H1 (cell line): ENCODE data around the gene SLC44A5. TPM values are rescaled to one million over a fixed set of nuclear protein-coding genes. Genes with fewer than 3 reads are reported as not detected.

ENCODE experiments used
- BCL11A ChIP-seq, 2 experiments: IDR thresholded peaks; one replicate each; pipeline ENCODE4 v1.6.1; 2011; ENCODE audit warnings: low read depth in 2 of 2, low read length in 2 of 2, mild to moderate bottlenecking in 2 of 2
- CEBPB ChIP-seq: IDR thresholded peaks from 2 replicates; pipeline ENCODE4 v1.6.1; 2012; ENCODE audit warnings: low read depth, low read length
- CHD2 ChIP-seq: IDR thresholded peaks from 2 replicates; pipeline ENCODE4 v1.6.1; 2012; ENCODE audit warnings: low read length, improper control_type of control experiment
- CTBP2 ChIP-seq: IDR thresholded peaks from 2 replicates; pipeline ENCODE4 v1.7.0; 2011; ENCODE audit warnings: borderline replicate concordance, mild to moderate bottlenecking, moderate library complexity, mixed read lengths, low read length; ENCODE audit not compliant: insufficient read depth, insufficient read length
- FOSL1 ChIP-seq: IDR thresholded peaks from 2 replicates; pipeline ENCODE4 v1.6.1; 2011; ENCODE audit warnings: mild to moderate bottlenecking, low read depth, low read length, moderate library complexity; ENCODE audit not compliant: insufficient read depth
- JUND ChIP-seq: IDR thresholded peaks from 2 replicates; pipeline ENCODE4 v1.6.1; 2011; ENCODE audit warnings: mild to moderate bottlenecking, improper control_type of control experiment, low read length
- KDM1A ChIP-seq: fragments of 200-600, 300-600 bp; sonication (generic); IDR thresholded peaks from 2 replicates; pipeline ENCODE4 v1.7.1; 2016; ENCODE audit warnings: mild to moderate bottlenecking, low read length, borderline replicate concordance
- MAFK ChIP-seq: IDR thresholded peaks from 2 replicates; pipeline ENCODE4 v1.6.1; 2012; ENCODE audit warnings: low read depth, mild to moderate bottlenecking, improper control_type of control experiment, low read length
- RNF2 ChIP-seq: fragments of 200-900, 300-1000 bp; sonication (generic); IDR thresholded peaks from 2 replicates; pipeline ENCODE4 v1.7.1; 2016; ENCODE audit warnings: borderline replicate concordance, low read depth, mild to moderate bottlenecking, antibody characterized with exemption, low read length; ENCODE audit not compliant: poor library complexity, severe bottlenecking; ENCODE audit errors: missing control alignments
- polyA plus RNA-seq, 7 experiments: library from polyadenylated mRNA; depleted of rRNA in 3 of 7; stranded (reverse) in 5 of 7; unstranded in 2 of 7; fragments of >200 nt in 5 of 7; fragments of 200-250 nt in 2 of 7; gene quantifications; 1 replicate in 5 of 7; 2 replicates in 1 of 7; 4 replicates in 1 of 7; pipeline versions ENCODE4 v1.2.1 to v1.2.3, GENCODE V29; 2011 to 2013; ENCODE audit warnings: missing spikeins in 2 of 7, mixed read lengths in 2 of 7
- total RNA-seq: library from RNA; stranded (reverse); fragmentation: NEBNext Ultra II Directional; extraction: Animal tissue kit (Norgen Biotek cat#: 25700); gene quantifications from 2 replicates; pipeline ENCODE4 v1.2.1, GENCODE V29; 2021
- TF ChIP-seq, protein P1 (sequence below): fragments of 300-600 bp; sonication (generic); IDR thresholded peaks from 2 replicates; pipeline ENCODE4 v1.7.1; 2012; ENCODE audit warnings: low read length, moderate library complexity, mild to moderate bottlenecking, inconsistent platforms; ENCODE audit not compliant: insufficient replicate concordance
- TF ChIP-seq, protein P2 (sequence below): IDR thresholded peaks from 2 replicates; pipeline ENCODE4 v1.6.1; 2011; ENCODE audit warnings: low read depth, mild to moderate bottlenecking, low read length; ENCODE audit not compliant: insufficient read depth

SLC44A5 gene
- total and polyA plus RNA-seq, 2 of the 8 experiments (the other 6 are each of a cell fraction or from before 2014, with no cell fraction given), result 1.8 to 3.3 TPM

DNA sequence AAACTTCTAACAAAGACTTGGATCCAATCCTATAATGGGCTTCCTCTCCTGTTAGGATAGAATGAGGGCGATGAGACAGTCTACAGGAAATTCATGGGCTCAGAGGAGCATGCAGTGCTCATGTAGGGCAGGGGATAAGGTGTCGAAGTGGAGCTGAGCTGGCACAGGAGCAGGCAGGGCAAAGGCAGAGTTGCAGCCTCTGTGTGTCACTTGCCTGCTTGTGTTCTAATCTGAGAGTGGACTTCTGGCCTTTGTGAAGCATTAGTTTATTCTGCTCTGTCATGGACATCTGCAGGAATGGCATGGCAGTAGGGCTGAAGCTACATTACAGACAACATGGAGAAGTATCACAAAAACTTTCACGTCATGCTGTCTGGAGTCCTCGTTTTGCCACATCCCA, 444.1 kb downstream of the SLC44A5 start (continued):
- TF ChIP-seq, protein P1, sequence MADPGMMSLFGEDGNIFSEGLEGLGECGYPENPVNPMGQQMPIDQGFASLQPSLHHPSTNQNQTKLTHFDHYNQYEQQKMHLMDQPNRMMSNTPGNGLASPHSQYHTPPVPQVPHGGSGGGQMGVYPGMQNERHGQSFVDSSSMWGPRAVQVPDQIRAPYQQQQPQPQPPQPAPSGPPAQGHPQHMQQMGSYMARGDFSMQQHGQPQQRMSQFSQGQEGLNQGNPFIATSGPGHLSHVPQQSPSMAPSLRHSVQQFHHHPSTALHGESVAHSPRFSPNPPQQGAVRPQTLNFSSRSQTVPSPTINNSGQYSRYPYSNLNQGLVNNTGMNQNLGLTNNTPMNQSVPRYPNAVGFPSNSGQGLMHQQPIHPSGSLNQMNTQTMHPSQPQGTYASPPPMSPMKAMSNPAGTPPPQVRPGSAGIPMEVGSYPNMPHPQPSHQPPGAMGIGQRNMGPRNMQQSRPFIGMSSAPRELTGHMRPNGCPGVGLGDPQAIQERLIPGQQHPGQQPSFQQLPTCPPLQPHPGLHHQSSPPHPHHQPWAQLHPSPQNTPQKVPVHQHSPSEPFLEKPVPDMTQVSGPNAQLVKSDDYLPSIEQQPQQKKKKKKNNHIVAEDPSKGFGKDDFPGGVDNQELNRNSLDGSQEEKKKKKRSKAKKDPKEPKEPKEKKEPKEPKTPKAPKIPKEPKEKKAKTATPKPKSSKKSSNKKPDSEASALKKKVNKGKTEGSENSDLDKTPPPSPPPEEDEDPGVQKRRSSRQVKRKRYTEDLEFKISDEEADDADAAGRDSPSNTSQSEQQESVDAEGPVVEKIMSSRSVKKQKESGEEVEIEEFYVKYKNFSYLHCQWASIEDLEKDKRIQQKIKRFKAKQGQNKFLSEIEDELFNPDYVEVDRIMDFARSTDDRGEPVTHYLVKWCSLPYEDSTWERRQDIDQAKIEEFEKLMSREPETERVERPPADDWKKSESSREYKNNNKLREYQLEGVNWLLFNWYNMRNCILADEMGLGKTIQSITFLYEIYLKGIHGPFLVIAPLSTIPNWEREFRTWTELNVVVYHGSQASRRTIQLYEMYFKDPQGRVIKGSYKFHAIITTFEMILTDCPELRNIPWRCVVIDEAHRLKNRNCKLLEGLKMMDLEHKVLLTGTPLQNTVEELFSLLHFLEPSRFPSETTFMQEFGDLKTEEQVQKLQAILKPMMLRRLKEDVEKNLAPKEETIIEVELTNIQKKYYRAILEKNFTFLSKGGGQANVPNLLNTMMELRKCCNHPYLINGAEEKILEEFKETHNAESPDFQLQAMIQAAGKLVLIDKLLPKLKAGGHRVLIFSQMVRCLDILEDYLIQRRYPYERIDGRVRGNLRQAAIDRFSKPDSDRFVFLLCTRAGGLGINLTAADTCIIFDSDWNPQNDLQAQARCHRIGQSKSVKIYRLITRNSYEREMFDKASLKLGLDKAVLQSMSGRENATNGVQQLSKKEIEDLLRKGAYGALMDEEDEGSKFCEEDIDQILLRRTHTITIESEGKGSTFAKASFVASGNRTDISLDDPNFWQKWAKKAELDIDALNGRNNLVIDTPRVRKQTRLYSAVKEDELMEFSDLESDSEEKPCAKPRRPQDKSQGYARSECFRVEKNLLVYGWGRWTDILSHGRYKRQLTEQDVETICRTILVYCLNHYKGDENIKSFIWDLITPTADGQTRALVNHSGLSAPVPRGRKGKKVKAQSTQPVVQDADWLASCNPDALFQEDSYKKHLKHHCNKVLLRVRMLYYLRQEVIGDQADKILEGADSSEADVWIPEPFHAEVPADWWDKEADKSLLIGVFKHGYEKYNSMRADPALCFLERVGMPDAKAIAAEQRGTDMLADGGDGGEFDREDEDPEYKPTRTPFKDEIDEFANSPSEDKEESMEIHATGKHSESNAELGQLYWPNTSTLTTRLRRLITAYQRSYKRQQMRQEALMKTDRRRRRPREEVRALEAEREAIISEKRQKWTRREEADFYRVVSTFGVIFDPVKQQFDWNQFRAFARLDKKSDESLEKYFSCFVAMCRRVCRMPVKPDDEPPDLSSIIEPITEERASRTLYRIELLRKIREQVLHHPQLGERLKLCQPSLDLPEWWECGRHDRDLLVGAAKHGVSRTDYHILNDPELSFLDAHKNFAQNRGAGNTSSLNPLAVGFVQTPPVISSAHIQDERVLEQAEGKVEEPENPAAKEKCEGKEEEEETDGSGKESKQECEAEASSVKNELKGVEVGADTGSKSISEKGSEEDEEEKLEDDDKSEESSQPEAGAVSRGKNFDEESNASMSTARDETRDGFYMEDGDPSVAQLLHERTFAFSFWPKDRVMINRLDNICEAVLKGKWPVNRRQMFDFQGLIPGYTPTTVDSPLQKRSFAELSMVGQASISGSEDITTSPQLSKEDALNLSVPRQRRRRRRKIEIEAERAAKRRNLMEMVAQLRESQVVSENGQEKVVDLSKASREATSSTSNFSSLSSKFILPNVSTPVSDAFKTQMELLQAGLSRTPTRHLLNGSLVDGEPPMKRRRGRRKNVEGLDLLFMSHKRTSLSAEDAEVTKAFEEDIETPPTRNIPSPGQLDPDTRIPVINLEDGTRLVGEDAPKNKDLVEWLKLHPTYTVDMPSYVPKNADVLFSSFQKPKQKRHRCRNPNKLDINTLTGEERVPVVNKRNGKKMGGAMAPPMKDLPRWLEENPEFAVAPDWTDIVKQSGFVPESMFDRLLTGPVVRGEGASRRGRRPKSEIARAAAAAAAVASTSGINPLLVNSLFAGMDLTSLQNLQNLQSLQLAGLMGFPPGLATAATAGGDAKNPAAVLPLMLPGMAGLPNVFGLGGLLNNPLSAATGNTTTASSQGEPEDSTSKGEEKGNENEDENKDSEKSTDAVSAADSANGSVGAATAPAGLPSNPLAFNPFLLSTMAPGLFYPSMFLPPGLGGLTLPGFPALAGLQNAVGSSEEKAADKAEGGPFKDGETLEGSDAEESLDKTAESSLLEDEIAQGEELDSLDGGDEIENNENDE, result no peak
- TF ChIP-seq CTBP2 (no peak), CEBPB (no peak), RNF2 (no peak), MAFK (no peak), BCL11A (IDR thresholded peaks at IDR 0.05; ENCODE audit: low read depth in 2 of 2, low read length in 2 of 2) (no peak), CHD2 (no peak), KDM1A (no peak), FOSL1 (no peak), JUND (no peak)
- TF ChIP-seq, protein P2, sequence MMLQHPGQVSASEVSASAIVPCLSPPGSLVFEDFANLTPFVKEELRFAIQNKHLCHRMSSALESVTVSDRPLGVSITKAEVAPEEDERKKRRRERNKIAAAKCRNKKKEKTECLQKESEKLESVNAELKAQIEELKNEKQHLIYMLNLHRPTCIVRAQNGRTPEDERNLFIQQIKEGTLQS, result no peak
